ENCODE measurements around the gene MRPS10.

The MRPS10 gene

GRCh38 chr6:42201382-42201781 lies 16.3 kb downstream of the MRPS10 start:
- no peak for TF ChIP-seq CTCF (IDR thresholded peaks at IDR 0.05)

- TF ChIP-seq CTCF (IDR thresholded peaks at IDR 0.05): no peak
Measured at GRCh38 chr6:42200035-42200434, 17.6 kb downstream of the MRPS10 start.

GRCh38 chr6:42199106-42199981 lies 18.3 kb downstream of the MRPS10 start:
- no peak for TF ChIP-seq CTCF (IDR thresholded peaks at IDR 0.05)

GRCh38 chr6:42197555-42198362 lies 19.9 kb downstream of the MRPS10 start:
- TF ChIP-seq CTCF (IDR thresholded peaks at IDR 0.05): no peak

- TF ChIP-seq CTCF (IDR thresholded peaks at IDR 0.05): no peak
Measured at GRCh38 chr6:42195415-42195814, 22.2 kb downstream of the MRPS10 start.

- TF ChIP-seq CTCF (IDR thresholded peaks at IDR 0.05): no peak
Measured at GRCh38 chr6:42194056-42194455, 23.6 kb downstream of the MRPS10 start.

GRCh38 chr6:42193491-42193894 lies 24.2 kb downstream of the MRPS10 start:
- no peak for TF ChIP-seq CTCF (IDR thresholded peaks at IDR 0.05)

All from LNCAP (cell line).